SIG-M5 treated with dmso at 0.1 percent for 504 hours (cell line): ENCODE measurements around the gene MAP3K8.

Experiments used
- DNase-seq: peaks from one replicate; lab custom pipeline; 2025; ENCODE audit not compliant: unreplicated experiment; lab: John Stamatoyannopoulos, UW

Gene MAP3K8

DNA sequence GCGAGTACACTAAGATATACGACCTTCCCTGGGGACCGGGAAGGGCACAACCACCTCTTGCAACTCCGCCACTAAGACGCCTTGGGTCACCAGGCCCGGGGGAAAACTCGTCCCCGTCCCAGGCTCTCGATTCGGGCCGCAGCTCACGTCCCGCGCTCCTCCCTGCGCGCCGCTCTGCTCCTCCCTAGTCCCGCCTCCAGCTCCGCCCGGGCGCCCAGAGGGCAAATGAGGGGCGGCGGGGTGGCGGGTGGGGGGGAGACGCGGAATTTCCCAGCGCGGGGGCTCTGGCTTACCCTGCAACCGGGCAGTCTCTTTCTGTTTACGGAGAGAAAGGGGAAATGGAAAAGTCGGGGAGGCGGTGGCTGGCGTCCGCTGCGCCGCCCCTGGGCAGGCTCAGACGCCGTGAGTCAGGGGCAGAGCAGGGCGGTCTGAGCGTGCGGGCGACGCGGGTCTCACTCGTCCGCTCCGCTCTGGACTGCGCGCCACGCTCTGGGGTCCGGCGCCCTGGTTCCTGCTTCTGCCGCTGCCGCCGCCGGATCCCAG, at the start of gene MAP3K8:
TSS of gene MAP3K8 (plus strand) at position 455 of the 543 bp plus-strand sequence. CDS start 4,755 bp downstream, outside the sequence.
- DNase-seq, result peak; percentile 93

DNA sequence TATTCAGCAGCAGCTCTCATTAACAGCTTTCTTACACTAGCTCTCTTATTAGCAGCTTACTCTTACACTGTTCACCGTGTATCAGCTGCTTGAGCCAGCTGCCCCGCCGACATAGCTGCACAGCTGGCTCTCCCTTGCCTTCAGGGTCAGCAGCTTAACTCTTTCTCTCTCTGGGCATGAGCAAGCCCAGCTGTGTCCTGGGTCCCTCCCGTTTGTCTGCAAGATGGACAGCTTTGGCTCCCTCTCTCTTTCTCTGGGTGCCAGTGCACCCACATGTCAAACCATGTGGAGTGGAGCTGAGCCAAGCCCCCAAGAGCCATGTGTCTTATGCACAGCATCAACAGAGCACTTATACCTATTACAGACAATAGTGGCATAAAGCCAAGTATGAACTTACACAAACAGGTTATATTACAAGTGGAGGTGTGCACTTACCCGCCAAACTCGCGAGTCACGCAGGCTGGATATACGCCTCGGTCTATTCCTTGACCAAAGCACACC, 49.2 kb upstream of the MAP3K8 start:
- DNase-seq, result peak; percentile 22

DNA sequence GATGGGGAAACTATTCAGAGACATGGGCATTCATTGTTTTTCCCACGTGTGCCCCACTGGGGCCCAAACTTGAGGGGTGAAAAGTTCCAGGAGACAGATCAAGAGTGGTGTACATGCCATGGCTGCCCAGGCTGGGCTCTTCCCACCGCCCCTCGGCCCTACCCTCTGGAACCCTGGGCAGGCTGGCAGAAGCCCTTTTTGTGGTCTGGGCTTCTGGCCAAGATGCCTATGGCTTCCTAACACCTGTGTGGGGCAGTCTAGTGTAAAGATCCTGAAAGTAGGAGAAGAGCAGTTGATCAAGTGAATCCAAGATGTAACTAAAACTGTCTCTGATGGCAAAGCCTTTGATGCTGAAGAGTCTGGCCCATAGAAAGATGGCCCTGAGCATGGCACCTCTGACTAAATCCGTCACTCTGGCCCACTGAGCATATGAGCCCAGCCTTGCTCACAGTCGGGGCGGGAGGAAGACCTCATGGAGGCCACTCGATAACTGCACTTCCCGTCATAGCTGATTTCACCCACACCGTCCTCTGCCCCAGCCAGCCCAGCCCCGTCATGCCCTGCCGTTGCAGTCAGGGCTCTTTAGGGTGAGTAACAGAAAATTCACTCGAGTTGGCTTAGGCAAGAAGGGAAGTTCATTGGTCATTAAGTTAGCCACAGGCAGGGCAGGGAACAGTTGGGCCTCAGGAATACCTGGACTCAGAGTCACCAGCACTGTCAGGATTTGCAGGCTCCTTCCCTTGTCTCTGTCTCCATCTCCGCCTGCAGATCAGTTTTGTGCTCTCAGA, 47.0 kb upstream of the MAP3K8 start:
- DNase-seq, result no peak

DNA sequence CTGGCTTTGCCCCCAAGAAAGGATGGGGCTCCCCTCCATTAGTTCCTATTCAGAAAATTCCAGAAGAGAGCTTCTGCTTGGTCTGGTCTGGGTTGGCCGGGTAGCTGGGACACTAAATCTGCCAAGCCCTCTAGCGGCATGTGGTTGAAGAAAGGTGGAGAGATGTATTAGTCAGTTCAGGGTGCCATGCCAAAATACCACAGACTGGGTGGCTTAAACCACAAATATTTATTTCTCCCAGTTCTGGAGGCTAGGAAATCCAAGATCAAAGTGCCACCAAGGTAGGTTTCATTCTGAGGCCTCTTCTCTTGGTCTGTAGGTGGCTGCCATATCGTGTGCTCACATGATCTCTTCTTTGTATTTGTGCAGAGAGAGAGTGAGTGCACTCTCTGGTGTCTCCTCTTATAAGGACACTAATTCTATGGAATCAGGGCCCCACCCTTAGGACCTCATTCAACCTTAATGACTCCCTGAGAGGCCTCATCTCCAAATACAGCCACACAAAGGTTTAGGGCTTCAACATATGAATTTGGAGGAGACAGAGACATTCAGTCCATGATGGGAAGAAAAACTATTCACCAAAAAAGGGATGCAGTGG, 46.2 kb upstream of the MAP3K8 start:
- DNase-seq, result no peak

DNA sequence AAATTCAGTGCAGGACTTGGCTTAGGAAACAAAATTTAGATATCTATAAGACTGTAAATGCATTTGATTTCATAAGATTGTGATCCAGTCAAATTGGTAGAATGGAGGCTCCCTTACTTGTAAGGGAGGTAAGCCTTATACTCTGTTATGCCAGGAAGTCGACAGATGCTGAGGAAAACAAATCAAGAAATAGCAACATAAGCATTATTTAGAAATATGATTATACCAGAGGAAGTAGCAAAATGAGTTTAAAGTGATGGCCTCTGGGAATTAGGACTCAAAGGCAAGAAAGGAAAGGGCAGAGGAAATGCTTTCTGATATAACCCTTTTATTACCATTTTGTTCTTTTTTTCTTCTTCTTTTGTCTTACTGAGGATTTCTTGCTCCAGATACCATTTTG, 44.4 kb upstream of the MAP3K8 start:
- no peak for DNase-seq

DNA sequence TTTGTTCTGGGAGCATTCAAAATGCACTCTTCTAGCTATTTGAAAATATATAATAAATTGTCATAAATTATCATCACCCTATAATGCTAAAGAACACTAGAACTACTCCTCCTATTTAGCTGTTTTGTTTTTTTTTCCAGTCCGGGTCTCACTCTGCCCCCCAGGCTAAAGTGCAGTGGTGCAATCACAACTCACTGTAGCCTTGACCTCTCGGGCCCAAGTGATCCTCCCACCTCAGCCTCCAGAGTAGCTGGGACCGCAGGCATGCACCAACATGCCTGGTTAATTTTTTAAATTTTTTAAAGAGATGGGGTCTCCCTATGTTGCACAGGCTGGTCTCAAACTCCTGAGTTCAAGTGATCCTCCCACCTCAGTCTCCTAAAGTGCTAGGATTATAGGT, 43.8 kb upstream of the MAP3K8 start:
- DNase-seq, result no peak

DNA sequence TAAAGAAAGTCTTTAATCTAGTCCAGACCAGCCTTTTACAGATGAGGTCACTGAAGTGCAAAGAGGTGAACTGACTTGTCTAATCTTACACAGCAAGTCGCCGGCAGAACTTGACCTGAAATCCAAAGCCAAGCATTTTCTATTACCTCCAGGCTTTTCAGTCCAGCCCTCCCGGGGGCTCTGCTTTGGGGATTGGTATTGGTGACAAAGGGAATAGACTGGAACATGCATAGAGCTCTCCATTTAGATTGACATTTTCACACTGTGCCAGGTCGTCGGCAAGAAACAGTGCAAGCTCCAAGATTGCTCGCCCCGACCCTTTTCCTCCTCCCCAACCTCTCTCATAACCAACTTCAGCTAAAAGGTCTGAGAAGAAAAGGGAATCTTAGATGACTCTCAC, 42.7 kb upstream of the MAP3K8 start:
- DNase-seq, result no peak

DNA sequence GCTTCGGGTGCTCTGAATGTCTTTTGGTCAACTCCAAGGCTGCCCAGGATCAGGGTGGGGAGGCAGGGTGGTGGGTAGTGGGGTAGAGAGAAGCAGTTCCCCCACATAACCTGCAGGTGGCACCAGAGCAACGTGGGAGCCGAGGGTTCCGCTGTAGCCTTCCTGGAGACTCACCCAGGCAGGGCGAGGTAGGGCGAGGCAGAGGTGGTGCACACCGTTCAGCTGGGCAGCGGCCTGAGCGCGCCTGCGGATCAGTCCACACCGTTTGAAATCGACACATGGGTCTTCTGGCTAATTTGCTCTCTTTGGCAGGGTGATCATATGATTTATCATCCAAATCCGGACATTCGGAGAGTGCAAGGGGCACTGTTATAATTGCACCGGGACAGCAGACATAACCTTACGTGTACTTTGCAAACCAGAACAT, 41.4 kb upstream of the MAP3K8 start:
- peak; percentile 66 for DNase-seq

DNA sequence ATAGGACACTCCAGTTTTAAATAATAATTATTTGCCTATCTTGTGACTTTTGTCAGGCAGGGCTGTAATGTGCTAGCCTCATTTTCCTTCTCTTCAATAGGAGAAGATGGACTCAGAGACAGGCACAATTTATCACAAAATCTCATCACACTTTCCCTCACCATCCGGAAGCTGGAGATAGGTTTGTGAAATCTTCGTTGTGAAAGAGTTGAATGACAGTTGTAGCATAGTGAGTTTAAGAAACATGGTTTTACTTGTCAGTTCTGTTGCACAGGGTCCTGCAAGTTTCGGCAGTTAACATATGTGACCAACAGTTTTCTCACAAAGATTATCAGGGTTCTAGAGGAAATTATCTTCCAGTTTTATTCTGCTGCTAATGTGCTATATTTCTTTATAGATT, 37.7 kb upstream of the MAP3K8 start:
- DNase-seq, result peak; percentile 89

DNA sequence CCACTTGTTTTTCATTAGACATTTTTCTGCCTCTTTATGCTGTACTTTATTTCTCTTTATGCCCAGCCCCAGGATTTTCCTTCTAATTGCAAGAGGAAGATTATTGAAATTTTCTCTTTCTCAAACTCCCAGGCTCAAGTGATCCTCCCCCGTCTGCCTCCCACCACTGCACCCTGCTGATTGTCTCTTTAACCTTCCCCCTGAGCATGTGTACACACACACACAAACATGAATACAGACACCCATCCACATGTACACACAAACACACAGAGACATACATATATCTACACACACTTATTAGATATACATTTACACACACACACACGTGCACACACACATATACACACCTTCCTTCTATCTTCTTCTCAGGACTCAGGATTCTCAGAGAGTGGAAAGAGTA, 37.3 kb upstream of the MAP3K8 start:
- DNase-seq, result peak; percentile 71

DNA sequence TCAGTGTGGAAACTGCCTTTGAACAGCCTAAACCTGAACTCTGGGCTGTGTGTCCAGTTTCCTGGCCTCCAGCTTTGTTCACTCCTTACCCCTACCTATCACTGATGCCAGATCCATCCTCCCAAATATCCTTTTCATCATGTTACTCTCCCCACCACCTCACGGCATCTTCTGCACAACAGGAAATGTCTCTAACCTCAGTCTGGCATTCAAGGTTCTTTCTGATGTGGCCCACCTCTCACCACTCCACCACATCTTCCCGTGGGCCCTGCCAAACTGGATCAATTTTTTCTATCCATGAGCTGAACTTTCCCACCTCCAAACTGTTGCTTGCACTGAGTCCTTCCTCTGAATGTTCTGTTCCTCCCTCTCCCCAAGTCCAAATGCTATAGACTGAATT, 35.8 kb upstream of the MAP3K8 start:
- no peak for DNase-seq

DNA sequence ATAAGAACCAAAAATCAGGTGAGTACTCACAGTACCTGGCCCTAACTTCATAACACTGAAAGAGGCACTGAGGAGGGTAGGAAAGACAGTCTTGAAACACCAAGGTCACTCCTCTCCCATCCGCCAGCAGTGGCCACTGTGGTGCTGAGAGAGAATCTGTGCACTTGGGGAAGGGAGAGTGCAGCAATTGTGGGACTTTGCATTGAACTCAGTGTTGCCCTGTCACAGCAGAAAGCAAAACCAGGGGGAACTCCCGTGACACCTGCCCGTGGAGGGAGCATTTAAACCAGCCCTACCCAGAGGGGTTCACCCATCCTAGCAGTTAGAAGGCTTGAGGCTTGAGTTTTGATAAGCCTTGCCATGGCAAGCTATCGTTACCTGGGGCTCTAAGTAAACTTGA, 35.2 kb upstream of the MAP3K8 start:
- no peak for DNase-seq

DNA sequence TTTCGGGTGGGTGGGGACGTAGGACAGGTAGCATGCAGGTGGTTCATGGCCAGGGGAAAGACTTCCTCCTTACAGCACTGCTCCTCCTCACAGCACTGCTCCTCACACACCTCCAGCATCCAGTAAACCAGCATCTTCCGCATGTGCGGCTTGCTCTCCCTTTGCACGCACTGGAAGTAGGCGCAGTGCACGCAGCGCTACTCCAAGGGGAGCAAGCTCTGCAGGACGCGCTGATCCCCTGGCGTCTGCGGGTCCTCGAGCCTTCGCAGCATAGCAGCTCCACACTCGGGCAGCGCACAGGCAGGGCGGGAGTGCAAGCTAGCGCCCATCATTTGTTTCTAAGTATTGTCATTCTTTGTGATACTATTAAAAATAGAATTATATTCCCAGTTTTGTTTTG, 30.5 kb upstream of the MAP3K8 start:
- no peak for DNase-seq

DNA sequence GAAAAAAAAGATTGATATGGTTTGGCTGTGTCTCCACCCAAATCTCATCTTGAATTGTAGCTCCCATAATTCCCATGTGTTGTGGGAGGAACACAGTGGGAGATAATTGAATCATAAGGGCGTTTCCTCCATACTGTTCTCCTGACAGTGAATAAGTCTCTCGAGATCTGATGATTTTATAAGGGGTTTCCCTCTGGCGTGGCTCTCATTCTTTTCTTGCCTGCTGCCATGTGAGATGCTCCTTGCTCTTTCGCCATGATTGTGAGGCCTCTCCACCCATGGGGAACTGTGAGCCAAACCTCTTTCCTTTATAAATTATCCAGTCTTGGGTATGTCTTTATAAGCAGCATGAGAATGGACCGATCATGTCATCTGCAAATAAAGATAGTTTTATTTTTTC, 29.4 kb upstream of the MAP3K8 start:
- DNase-seq, result no peak

DNA sequence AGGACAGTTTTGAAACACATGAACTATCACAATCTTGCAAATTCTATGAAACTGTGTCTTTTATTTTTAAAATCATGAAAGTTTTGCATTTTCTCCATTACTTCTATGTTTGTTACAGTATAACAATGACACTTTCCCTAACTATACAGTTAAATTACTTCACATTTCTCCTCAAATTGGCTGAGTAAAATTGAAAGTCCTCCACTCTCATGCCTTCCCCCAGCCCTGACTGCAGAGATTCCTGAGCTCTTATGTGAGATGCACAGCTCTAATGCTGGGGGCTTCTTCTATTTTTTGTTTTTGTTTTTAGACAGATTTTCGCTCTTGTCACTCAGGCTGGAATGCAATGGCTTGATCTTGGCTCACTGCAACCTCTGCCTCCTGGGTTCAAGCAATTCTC, 22.7 kb upstream of the MAP3K8 start:
- DNase-seq, result no peak

DNA sequence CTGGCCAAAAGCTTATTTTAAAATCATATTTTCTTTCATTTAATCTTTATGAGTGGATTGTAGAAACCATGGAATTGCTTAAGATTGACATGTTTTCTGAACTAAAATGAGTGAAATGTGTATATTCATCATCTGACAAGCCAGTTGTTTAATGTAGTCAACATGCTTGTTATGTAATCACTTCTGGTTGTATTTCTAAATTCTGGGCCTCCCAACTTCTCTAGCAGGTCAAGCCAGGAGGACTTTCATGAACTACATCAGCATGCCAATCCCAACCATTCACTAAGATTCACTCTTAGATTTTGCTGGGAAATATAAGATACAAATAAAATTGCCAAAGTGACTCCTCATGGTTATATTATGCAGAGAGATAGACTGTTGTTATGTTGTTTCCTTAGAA, 21.1 kb upstream of the MAP3K8 start:
- DNase-seq, result no peak

DNA sequence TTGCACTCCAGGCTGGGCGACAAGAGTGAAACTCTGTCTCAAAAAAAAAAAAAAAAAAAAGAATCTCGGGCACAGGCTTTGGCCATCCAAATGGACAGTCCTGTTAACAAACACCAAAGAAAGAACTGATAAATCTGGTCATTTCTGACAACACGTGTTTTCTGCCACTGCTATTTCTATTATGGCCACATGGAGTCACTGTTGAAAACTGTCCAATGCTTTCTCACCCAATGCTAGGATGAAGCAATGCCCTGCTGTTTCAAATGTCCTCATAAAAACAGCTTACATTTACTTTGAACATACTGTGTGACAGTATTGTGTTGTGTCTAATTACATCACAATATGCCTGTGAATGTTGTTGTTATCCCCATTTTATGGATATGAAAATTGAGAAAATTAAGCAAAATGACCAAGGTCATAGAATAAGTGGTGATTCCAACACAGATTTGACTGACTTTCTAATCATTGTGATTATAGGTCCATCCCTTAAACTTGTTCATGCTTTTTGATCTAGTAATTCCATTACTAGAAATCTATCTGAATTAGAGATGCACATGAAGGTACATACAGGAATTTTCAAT, 19.9 kb upstream of the MAP3K8 start:
- peak; percentile 81 for DNase-seq

DNA sequence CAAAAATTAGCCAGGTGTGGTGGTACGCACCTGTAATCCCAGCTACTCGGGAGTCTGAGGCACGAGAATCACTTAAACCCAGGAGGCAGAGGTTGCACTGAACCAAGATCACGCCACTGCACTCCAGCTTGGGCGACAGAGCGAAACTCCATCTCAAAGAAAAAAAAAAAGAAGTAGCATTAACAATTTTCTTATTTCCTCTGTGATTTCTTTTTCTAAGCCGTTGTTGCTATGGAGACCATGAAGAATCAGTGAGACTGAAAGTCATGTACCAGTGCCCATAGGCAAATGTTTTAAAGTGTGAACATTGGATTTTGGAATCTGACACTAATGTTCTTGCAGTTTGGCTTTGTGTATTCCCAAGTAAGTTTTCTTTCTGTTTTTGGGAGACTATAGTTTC, 18.4 kb upstream of the MAP3K8 start:
- DNase-seq, result no peak

DNA sequence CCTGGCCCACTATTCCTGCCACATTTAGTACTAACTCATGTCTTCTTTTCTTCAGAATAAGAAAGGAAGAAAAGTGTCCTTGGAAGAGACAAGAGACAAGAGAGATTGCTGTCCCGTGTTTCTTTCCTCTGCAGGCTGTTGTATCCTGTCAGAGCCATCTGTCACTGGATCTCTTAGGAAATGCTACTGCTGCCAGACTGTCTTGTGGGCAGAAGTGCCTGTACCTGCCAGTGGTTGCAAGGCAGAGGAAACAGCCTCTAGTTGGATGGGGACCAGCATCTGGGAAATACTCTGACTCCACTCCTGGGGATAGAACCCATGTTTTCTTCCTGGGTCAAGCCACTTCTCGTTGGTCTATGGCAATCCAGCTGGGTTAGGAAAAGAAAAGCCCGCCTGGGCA, 16.7 kb upstream of the MAP3K8 start:
- no peak for DNase-seq

DNA sequence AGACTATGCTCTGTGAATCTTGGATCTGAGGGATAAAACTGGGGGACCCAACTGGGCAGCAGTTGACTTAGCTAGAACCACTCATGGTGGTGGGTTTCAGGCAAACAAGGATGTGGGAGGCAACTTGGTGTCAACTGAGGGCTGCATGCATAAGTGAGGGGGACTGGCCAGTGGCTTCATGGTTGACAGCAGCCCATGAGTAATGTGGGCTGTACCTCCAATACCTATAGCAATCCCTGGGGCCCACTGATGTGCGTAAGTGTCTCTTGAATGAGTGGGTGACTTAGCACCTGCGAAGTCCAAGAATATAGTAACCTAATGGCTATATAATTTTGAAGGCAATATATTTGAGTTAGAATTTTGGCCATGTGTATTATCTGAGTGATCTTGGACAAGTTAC, 13.7 kb upstream of the MAP3K8 start:
- no peak for DNase-seq

DNA sequence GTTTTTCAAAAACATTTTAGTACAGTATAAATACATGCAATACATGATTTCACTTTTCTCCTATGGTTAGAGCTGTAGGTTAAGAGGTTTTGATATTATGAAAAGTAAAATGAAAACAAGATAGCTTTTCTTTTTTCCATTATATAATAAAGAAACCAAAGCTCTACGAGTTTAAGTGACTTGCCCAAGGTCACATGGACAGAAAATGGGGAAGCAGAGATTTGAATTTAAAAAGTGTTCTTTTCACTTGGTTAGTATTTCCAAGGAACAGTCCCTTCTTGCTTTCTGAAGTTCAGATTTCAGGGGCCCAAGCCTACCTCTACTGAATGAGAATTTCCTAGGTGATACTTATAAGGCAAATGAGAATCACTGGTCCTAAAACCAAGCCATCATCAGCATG, 13.2 kb upstream of the MAP3K8 start:
- DNase-seq, result no peak

DNA sequence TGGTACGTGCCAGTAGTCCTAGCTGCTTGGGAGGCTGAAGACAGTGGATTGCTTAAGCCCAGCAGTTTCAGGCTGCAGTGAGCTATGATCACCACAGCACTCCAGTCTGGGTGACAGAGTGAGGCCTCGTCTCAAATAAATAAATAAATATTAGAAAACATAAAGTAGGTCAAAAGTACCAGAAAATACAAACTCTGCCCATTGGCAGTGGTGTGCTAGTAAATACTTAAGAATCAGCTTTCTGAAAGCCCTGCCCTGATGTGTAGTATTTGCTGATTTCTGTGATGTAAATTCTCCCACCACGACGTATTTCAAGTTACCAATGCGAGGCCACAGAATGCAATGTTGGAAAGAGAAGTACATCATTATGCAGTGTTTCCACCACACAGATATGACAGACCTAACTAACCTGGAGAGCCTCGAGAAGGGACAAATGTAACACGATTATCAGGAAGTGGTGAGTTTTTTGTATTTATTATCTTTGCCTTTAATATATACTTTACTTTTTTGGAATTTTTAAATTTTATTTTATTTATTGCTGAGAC, 11.8 kb upstream of the MAP3K8 start:
- no peak for DNase-seq
